ENCODE measurements around the gene PPM1A. TPM values are rescaled to one million over a fixed set of nuclear protein-coding genes. Genes with fewer than 3 reads are reported as not detected.

The PPM1A gene
- total and polyA plus RNA-seq, 9 of the 15 experiments (the other 6 are each of a cell fraction or from before 2014, with no cell fraction given) = 5.5 to 23.9 (median 15.2) TPM

- 0 out of 2 replicates have a peak, but pooled peaks have one; percentile 41 for TF ChIP-seq AFF4 (CRISPR knock-in tag; IDR thresholded peaks at IDR 0.05)
- TF ChIP-seq ZBTB34 (CRISPR knock-in tag; IDR thresholded peaks at IDR 0.05) = no peak
- TF ChIP-seq HNRNPK (IDR thresholded peaks at IDR 0.05; ENCODE audit: low read depth, low read length, poor library complexity, severe bottlenecking) = peak; percentile 12
- peak; percentile 88 for TF ChIP-seq JUNB (CRISPR knock-in tag; conservative IDR thresholded peaks at IDR 0.05)
- TF ChIP-seq ZNF274 (IDR thresholded peaks at IDR 0.05; ENCODE audit: borderline replicate concordance, low read depth, low read length) = no peak
- no peak for TF ChIP-seq HNRNPH1 (optimal IDR thresholded peaks at IDR 0.05; ENCODE audit: low read depth, low read length)
- peak; percentile 39; the same call in 1 of the 2 replicates for TF ChIP-seq EP400 (IDR thresholded peaks at IDR 0.05)
- TF ChIP-seq E2F5 (CRISPR knock-in tag; IDR thresholded peaks at IDR 0.05) = no peak
- peak; percentile 54; the same call in 1 of the 2 replicates for TF ChIP-seq MTA3 (IDR thresholded peaks at IDR 0.05; ENCODE audit: borderline replicate concordance)
- peak; percentile 32; the same call in 1 of the 2 replicates for TF ChIP-seq RB1 (IDR thresholded peaks at IDR 0.05; ENCODE audit: low read depth)
- TF ChIP-seq MBD2 (IDR thresholded peaks at IDR 0.05; ENCODE audit: borderline replicate concordance, low read depth) = peak; percentile 32; the same call in 1 of the 2 replicates
- no peak for TF ChIP-seq DPF2 (IDR thresholded peaks at IDR 0.05)
- peak; percentile 73; the same call in 1 of the 2 replicates for TF ChIP-seq ZNF584 (CRISPR knock-in tag; IDR thresholded peaks at IDR 0.05; ENCODE audit: low read depth)
- TF ChIP-seq SUPT5H (IDR thresholded peaks at IDR 0.05) = peak; percentile 85
- peak; percentile 55; the same call in 1 of the 2 replicates for TF ChIP-seq CHD2 (IDR thresholded peaks at IDR 0.05; ENCODE audit: low read depth, low read length)
- TF ChIP-seq PHF20 (IDR thresholded peaks at IDR 0.05; ENCODE audit: partially characterized antibody) = peak; percentile 32
- no peak for TF ChIP-seq DIDO1 (tag; IDR thresholded peaks at IDR 0.05; ENCODE audit: low read depth)
- peak; percentile 43; the same call in 1 of the 2 replicates for TF ChIP-seq ZNF197 (CRISPR knock-in tag; IDR thresholded peaks at IDR 0.05; ENCODE audit: low read depth)
- TF ChIP-seq SFPQ (IDR thresholded peaks at IDR 0.05; ENCODE audit: low read depth, low read length) = no peak
- TF ChIP-seq SMAD4 (CRISPR knock-in tag; conservative IDR thresholded peaks at IDR 0.05) = peak; percentile 13; the same call in 1 of the 2 replicates
These were observed at the start of gene PPM1A (continued) for GRCh38 chr14:60248697-60249318.

Measured in K562 (cell line).